Esophagus (tissue), 2 donors: Measurements from ENCODE around the gene SPRYD7. TPM values are rescaled to one million over a fixed set of nuclear protein-coding genes. Genes with fewer than 3 reads are reported as not detected.
"Not testable (repeated sequence)": the region's sequence is repeated elsewhere in the genome, so short reads cannot be mapped to it uniquely, and the experiment has no call there.

ENCODE experiments used
- H3K27ac ChIP-seq, 2 donors: one replicate each; pipeline ENCODE4 v1.5.1; 2013; ENCODE audit warnings: low read depth in 2 of 2, mild to moderate bottlenecking in 2 of 2, inconsistent platforms in 1 of 2, low read length in 1 of 2, moderate library complexity in 1 of 2
- H3K27me3 ChIP-seq, 2 donors: one replicate each; pipeline ENCODE4 v1.6.1; 2013; ENCODE audit warnings: low read length in 2 of 2, control low read depth in 1 of 2, mild to moderate bottlenecking in 1 of 2; ENCODE audit not compliant: insufficient read depth in 2 of 2, control insufficient read depth in 1 of 2
- H3K36me3 ChIP-seq, 2 donors: one replicate each; pipeline ENCODE4 v1.6.1; 2013; ENCODE audit warnings: low read length in 1 of 2; ENCODE audit not compliant: control insufficient read depth in 2 of 2, insufficient read depth in 2 of 2
- H3K4me1 ChIP-seq, 2 donors: one replicate each; pipeline ENCODE4 v1.6.1; 2013; ENCODE audit warnings: low read length in 1 of 2; ENCODE audit not compliant: control insufficient read depth in 2 of 2, insufficient read depth in 2 of 2
- H3K4me3 ChIP-seq, 2 donors: one replicate each; pipeline ENCODE4 v1.5.1; 2013; ENCODE audit warnings: low read length in 2 of 2, mild to moderate bottlenecking in 2 of 2, low read depth in 1 of 2, moderate library complexity in 1 of 2
- H3K9me3 ChIP-seq, 2 donors: one replicate each; pipeline ENCODE4 v1.6.1; 2013; ENCODE audit warnings: mild to moderate bottlenecking in 2 of 2, low read depth in 1 of 2, low read length in 1 of 2, moderate library complexity in 1 of 2; ENCODE audit not compliant: control insufficient read depth in 2 of 2, insufficient read depth in 1 of 2
- WGBS, 2 donors: extraction: QIAGEN DNeasy Blood & Tissue Kit; methylation state at CpG; one replicate each; pipeline ENCODE4 v1.1.7; 2013; 5-methylcytosine and 5-hydroxymethylcytosine counted together
- polyA plus RNA-seq, 2 donors: library from polyadenylated mRNA; stranded (reverse); fragments of 200-250 nt; gene quantifications; one replicate each; pipeline ENCODE4 v1.2.3, GENCODE V29; 2013
- donor health status: healthy with polysubstance abuse.
- donor health status: Bipolar disorder and iron deficiency.

SPRYD7 gene
- polyA plus RNA-seq, 2 donors: 7.0 to 8.2 TPM

DNA sequence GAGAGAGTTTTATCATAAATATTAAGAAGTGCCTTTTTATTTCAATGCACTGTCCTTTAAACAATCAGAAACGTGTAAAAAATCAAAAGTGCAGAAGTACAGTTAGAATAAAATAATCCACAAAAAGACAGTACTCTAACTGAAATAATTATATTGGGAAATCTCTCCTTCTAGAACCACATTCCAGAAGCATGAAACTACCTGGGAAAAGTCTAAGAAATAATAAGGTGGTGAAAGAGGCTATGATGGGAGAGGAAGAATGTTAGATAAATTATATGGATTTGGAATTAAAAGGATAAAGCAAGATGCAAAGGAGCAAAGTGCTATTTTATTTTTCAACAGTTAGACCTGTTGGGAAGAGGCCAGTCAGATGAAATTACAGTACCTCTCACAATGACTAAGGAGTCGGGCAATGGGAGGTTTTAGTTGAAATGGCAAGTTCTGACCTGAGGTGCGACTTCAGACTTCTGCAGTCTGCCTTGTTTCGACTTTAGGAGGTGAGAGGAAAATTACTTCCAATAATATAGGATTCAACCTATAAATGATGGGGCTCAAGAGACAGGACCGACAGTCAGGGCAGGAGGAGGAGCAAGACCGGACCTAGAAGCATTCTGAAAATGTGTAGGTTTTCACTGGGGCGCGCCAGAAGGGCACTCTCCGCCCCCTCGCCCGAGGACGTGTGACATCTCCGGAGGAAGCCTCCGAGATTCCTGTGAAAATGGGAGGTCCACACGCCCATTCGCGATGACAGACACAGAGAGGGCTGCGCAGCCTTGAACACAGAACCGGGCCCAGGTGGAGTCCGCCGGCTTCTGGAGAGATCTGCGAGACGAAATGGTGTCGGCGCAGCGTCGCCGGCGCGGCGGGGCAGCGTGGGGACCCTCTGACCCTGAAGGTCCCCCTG is 717 bp downstream of the SPRYD7 start:
- WGBS, 2 donors: 2% methylated on average over 32 of the region's 32 CpGs
- Histone ChIP-seq H3K36me3 (no peaks in the 10 kb centered on the region), H3K4me1 (no peaks in the 10 kb centered on the region), H3K9me3 (no peaks in the 10 kb centered on the region), H3K27ac (peak overlapping the region; percentile 77 to 91), H3K4me3 (peak overlapping the region; percentile 79 to 98), H3K27me3 (no peaks in the 10 kb centered on the region)

DNA sequence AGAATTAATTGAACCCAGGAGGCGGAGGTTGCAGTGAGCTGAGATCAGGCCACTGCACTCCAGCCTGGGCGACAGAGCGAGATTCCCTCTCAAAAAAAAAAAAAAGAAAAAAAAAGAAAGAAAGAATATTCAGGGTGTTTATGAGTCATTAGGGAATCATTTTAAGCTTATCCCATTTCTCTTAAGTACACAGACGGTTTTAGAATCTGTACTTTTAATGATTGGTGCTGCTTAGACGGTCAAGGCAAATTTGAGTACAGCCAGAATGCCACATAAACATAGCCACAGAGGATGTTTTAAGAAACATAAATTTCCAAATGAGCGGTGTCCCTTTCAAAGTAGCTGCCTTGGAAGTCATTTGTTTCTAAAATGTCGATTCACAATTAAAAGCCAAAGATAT is 2.6 kb downstream of the SPRYD7 start:
- 89 to 91% methylated on average over 6 to 7 of the region's 7 CpGs for WGBS, 2 donors
- H3K4me3 ChIP-seq: no peak overlapping the region
- no peaks in the 10 kb centered on the region for H3K9me3 ChIP-seq
- H3K36me3 ChIP-seq: no peaks in the 10 kb centered on the region
- no peaks in the 10 kb centered on the region for H3K4me1 ChIP-seq
- no peaks in the 10 kb centered on the region for H3K27me3 ChIP-seq
- no peak overlapping the region for H3K27ac ChIP-seq

DNA sequence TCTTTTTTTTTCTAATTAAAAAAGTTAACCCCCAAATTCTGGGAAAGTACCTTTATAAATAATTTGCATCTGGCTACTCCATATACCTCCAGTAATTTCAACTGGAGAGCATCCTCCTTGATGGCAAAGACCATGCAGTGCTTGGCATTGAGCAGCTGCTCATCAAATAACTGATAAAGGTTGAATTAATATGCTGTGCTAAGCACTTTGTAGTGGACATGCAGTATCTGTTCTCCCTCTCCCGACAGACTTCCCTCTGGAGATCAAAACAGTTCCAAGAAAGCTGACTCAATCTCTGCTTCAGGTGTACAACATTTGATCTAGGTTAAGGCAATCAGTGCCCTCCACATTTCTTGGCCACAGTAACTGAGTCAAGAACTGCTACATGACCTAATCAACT is 3.3 kb downstream of the SPRYD7 start:
- Histone ChIP-seq H3K9me3 (no peaks in the 10 kb centered on the region), H3K27ac (no peak overlapping the region), H3K36me3 (no peaks in the 10 kb centered on the region), H3K4me1 (no peaks in the 10 kb centered on the region), H3K4me3 (no peak overlapping the region), H3K27me3 (no peaks in the 10 kb centered on the region)
- WGBS, 2 donors: 30 to 51% methylated on average over 1 of the region's 1 CpG

DNA sequence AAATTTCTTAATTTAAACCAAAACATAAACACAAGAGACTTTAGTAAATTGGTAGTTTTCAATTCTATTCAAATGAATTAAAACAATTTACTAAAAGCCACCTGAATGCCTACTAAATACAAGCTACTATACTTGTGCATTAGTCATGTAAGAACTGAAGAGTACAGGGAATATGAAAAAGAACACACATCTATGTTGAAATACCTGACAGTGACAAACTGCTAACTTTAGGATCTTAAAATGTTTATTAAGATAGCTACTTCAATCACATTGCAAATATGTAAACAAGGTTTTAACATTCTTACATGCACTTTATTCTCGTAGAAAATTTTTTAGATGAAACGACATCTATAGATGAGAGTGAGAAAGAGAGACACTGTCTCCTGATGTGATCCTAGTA is 4.1 kb downstream of the SPRYD7 start:
- WGBS, 2 donors: 88 to 89% methylated on average over 2 of the region's 2 CpGs
- Histone ChIP-seq H3K4me3 (no peak overlapping the region), H3K27ac (no peak overlapping the region), H3K9me3 (no peaks in the 10 kb centered on the region), H3K36me3 (peaks cover 0 to 4% of the 10 kb centered on the region in 2 donors), H3K4me1 (no peaks in the 10 kb centered on the region), H3K27me3 (no peaks in the 10 kb centered on the region)

DNA sequence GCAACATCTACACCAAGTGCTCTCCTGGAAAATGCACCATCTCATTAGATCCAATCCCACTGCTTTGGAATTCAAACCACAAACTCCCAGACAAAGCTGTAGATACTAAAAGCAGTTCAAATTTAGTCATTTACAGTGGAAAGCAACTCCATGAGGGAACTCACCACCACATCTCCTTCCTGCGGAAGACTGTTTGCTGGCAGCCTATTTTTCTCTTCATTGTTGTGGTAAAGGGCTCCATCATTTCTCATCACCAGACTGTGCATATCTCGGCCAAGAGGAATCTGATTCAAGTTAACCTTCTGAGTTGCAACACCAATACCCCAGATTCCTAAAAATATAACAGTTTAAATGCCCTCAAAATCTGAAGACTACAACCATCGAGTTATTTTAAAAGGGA is 8.4 kb downstream of the SPRYD7 start:
- no peaks in the 10 kb centered on the region for H3K4me1 ChIP-seq
- H3K27me3 ChIP-seq: no peaks in the 10 kb centered on the region
- no peak overlapping the region for H3K27ac ChIP-seq
- no peak overlapping the region for H3K4me3 ChIP-seq
- 80 to 89% methylated on average over 3 of the region's 3 CpGs for WGBS, 2 donors
- no peaks in the 10 kb centered on the region for H3K9me3 ChIP-seq
- H3K36me3 ChIP-seq: peaks cover 0 to 6% of the 10 kb centered on the region in 2 donors

DNA sequence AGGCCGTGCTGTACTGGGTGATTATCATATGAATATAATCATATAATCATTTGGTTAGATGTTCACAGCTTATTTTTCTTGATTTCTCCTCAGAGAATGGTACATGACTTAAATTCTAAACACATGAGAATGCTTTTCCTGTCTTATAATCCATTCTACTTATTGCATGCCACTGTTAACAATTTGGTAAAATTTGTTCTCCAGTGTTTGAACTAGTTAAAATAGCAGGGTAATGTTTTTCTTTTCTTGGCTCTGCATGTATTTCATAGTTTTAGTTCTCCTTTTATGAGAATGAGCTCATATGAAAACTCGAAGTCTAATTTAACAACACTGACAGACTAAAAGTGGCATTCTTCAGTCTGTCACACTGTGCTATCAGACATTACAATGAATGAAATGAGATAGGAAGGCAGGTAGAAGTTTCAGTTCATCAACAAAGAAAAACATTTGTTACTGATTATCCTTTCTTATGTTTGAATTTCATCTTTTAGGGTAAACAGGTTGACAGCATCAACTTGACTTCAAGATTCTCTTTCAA is 10.2 kb downstream of the SPRYD7 start:
- WGBS, 2 donors: 78 to 88% methylated on average over 2 of the region's 2 CpGs
- H3K4me3 ChIP-seq: no peak overlapping the region
- H3K4me1 ChIP-seq: no peaks in the 10 kb centered on the region
- no peak overlapping the region for H3K27ac ChIP-seq
- no peaks in the 10 kb centered on the region for H3K9me3 ChIP-seq
- peaks cover 0 to 6% of the 10 kb centered on the region in 2 donors for H3K36me3 ChIP-seq
- no peaks in the 10 kb centered on the region for H3K27me3 ChIP-seq

DNA sequence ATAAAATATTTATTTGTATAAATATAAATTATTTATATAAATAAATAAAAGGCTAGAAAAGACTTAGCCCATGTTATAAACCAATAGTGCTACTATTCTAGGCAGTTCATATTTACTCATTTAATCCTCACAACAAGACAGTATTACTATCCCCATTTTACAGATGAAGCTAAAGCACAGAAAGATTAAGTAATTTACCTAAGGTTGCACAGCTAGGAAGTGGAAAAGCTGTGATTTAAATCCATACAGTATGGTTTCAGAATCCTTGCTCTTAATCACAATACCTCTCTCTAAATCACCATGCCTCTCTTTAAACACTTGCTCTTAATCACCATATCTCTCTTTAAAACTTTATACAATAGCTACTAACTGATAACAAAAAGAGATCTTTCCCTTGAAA is 13.8 kb downstream of the SPRYD7 start:
- peaks cover 0 to 5% of the 10 kb centered on the region in 2 donors for H3K36me3 ChIP-seq
- H3K4me3 ChIP-seq: no peak overlapping the region
- no peaks in the 10 kb centered on the region for H3K9me3 ChIP-seq
- no peaks in the 10 kb centered on the region for H3K4me1 ChIP-seq
- H3K27me3 ChIP-seq: no peaks in the 10 kb centered on the region
- no peak overlapping the region for H3K27ac ChIP-seq

DNA sequence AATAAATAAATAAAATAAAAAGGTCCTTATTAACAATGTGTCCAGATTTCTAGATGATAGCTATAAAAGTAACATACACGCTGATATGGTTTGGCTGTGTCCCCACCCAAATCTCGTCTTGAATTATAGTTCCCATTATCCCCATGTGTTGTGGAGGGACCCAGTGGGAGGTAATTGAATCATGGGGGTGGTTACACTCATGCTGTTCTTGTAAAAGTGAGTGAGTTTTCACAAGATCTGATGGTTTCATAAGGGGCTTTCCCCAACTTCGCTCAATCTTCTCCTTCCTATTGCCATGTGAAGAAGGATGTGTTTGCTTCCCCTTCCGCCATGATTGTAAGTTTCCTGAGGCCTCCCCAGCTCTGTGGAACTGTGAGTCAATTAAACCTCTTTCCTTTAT is 15.2 kb downstream of the SPRYD7 start:
- not testable (repeated sequence) for H3K4me3 ChIP-seq, H3K27ac ChIP-seq, H3K36me3 ChIP-seq, H3K9me3 ChIP-seq, H3K27me3 ChIP-seq, H3K4me1 ChIP-seq
- 95 to 97% methylated on average over 4 of the region's 4 CpGs for WGBS, 2 donors

DNA sequence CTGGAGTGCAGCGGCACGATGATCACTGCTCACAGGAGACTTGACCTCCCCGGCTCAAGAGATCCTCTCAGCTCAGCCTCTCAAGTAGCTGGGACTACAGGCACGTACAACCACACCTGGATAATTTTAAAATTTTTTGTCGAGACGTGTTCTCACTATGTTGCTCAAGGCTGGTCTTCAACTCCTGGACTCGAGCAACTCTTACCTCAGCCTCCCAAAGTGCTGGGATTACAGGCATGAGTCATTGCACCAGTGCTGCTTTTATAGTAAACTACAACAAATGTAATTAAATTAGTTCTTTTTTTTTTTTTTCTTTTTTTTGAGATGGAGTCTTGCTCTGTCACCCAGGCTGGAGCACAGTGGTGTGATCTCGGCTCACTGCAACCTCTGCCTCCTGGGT is 18.0 kb downstream of the SPRYD7 start:
- H3K4me1 ChIP-seq, H3K27me3 ChIP-seq, H3K27ac ChIP-seq, H3K9me3 ChIP-seq, H3K36me3 ChIP-seq, H3K4me3 ChIP-seq: not testable (repeated sequence)
- 96 to 97% methylated on average over 8 of the region's 8 CpGs for WGBS, 2 donors

DNA sequence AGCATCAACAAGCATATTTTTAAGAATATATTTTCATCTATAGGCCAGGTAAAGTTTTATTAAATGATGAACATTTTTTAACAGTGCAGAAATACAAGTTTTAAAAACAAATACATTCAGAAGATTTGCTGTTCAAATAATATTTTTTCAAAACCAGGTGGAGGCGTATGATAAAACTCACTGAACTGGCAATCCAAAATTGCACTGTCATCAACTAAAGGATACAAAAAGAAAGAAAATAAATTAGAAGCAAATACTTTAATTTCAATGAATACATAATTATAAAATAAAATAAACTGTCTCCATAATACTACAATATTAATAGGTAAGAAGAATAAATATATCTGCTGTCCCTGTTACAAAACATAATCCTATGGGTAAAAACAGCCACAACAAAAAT is 21.2 kb downstream of the SPRYD7 start:
- no peaks in the 10 kb centered on the region for H3K4me1 ChIP-seq
- H3K9me3 ChIP-seq: no peaks in the 10 kb centered on the region
- no peaks in the 10 kb centered on the region for H3K27me3 ChIP-seq
- 95 to 98% methylated on average over 1 of the region's 1 CpG for WGBS, 2 donors
- no peak overlapping the region for H3K27ac ChIP-seq
- no peak overlapping the region for H3K4me3 ChIP-seq
- peaks cover 0 to 6% of the 10 kb centered on the region in 2 donors for H3K36me3 ChIP-seq
